HEK293 (cell line): ENCODE results near the gene WNT8B.
A peak's percentile ranks its signal among the peaks of the same experiment; 100 is the strongest.

Experiments used
- CTCF ChIA-PET: fragments of 350-600 bp; formaldehyde crosslinking; extraction: SDS; loops from one replicate; lab custom pipeline; 2021; ENCODE audit warnings: antibody characterized with exemption; lab: Yijun Ruan, JAX
- POLR2A ChIA-PET: fragments of 300-600 bp; formaldehyde crosslinking; extraction: SDS; loops from one replicate; lab custom pipeline; 2020; ENCODE audit warnings: antibody characterized with exemption, inconsistent platforms; lab: Yijun Ruan, JAX
- H3K27ac ChIP-seq: fragments of 200-500 bp; sonication (Bioruptor generic); 2 replicates; pipeline ENCODE4 v1.5.1; 2014; ENCODE audit warnings: low read depth, low read length, control low read depth, inconsistent platforms; ENCODE audit errors: extremely low read depth
- H3K36me3 ChIP-seq, 2 experiments: fragments of 200-500 bp in 1 of 2; sonication (Bioruptor generic) in 1 of 2; 1 replicate in 1 of 2; 2 replicates in 1 of 2; pipeline ENCODE4 v1.5.1; 2014 to 2017; ENCODE audit warnings: inconsistent platforms in 2 of 2, low read length in 2 of 2; ENCODE audit not compliant: control insufficient read depth in 2 of 2, insufficient read depth in 1 of 2
- H3K4me1 ChIP-seq: fragments of 200-500 bp; sonication (Bioruptor generic); 2 replicates; pipeline ENCODE4 v1.5.1; 2014; ENCODE audit warnings: mild to moderate bottlenecking, low read length, inconsistent platforms; ENCODE audit not compliant: control insufficient read depth, insufficient read depth
- H3K4me3 ChIP-seq: 2 replicates; pipeline ENCODE4 v1.5.1; 2011; ENCODE audit warnings: low read depth, mild to moderate bottlenecking, control low read depth, low read length, moderate library complexity
- H3K9me3 ChIP-seq: fragments of 200-500 bp; sonication (Bioruptor generic); 2 replicates; pipeline ENCODE4 v1.5.1; 2014; ENCODE audit warnings: low read depth, low read length, inconsistent platforms; ENCODE audit not compliant: control insufficient read depth, insufficient read depth
- BCL11B ChIP-seq: fragments of 450-650 bp; formaldehyde crosslinking; IDR thresholded peaks from 2 replicates; pipeline ENCODE4 v1.5.1; 2016; ENCODE audit warnings: low read depth, missing biosample characterization, missing genetic modification characterization
- MEIS1 ChIP-seq: sonication (generic); formaldehyde crosslinking; IDR thresholded peaks from 2 replicates; pipeline ENCODE4 v1.8.1; 2022; ENCODE audit warnings: missing genetic modification reagents, mild to moderate bottlenecking, borderline replicate concordance
- PRDM1 ChIP-seq: fragments of 450-650 bp; formaldehyde crosslinking; IDR thresholded peaks from 2 replicates; pipeline ENCODE4; 2016; ENCODE audit warnings: missing biosample characterization, missing genetic modification characterization
- SP2 ChIP-seq: fragments of 450-650 bp; formaldehyde crosslinking; IDR thresholded peaks from 2 replicates; pipeline ENCODE4 v1.5.1; 2016; ENCODE audit warnings: missing biosample characterization, missing genetic modification characterization
- SP7 ChIP-seq: fragments of 450-650 bp; formaldehyde crosslinking; IDR thresholded peaks from 2 replicates; pipeline ENCODE4 v1.5.1; 2016; ENCODE audit warnings: missing biosample characterization, missing genetic modification characterization
- YY1 ChIP-seq: fragments of 450-650 bp; formaldehyde crosslinking; IDR thresholded peaks from 2 replicates; pipeline ENCODE4 v1.5.1; 2018; ENCODE audit warnings: missing biosample characterization, missing genetic modification characterization
- YY2 ChIP-seq: fragments of 450-650 bp; formaldehyde crosslinking; IDR thresholded peaks from 2 replicates; pipeline ENCODE4 v1.5.1; 2016; ENCODE audit warnings: missing biosample characterization, missing genetic modification characterization
- ZBTB17 ChIP-seq: fragments of 450-650 bp; formaldehyde crosslinking; IDR thresholded peaks from 2 replicates; pipeline ENCODE4 v1.5.1; 2016; ENCODE audit warnings: missing biosample characterization, missing genetic modification characterization
- ZFP37 ChIP-seq: fragments of 450-650 bp; formaldehyde crosslinking; IDR thresholded peaks from 2 replicates; pipeline ENCODE4 v1.5.1; 2016; ENCODE audit warnings: missing biosample characterization, missing genetic modification characterization
- ZNF19 ChIP-seq: fragments of 450-650 bp; formaldehyde crosslinking; IDR thresholded peaks from 2 replicates; pipeline ENCODE4; 2016; ENCODE audit warnings: missing biosample characterization, missing genetic modification characterization, low read depth
- ZNF302 ChIP-seq: fragments of 450-650 bp; formaldehyde crosslinking; IDR thresholded peaks from 2 replicates; pipeline ENCODE4 v1.5.1; 2016; ENCODE audit warnings: missing biosample characterization, missing genetic modification characterization, low read depth
- ZNF341 ChIP-seq: fragments of 450-650 bp; formaldehyde crosslinking; IDR thresholded peaks from 2 replicates; pipeline ENCODE4; 2016; ENCODE audit warnings: low read depth, missing biosample characterization, missing genetic modification characterization
- ZNF366 ChIP-seq: fragments of 450-650 bp; formaldehyde crosslinking; conservative IDR thresholded peaks from 2 replicates; pipeline ENCODE4 v1.5.1; 2016; ENCODE audit warnings: missing biosample characterization, missing genetic modification characterization
- ZNF37A ChIP-seq: fragments of 450-650 bp; IDR thresholded peaks from 2 replicates; pipeline ENCODE4 v1.5.1; 2018; ENCODE audit warnings: missing biosample characterization, missing genetic modification characterization
- ZNF530 ChIP-seq: fragments of 450-650 bp; formaldehyde crosslinking; IDR thresholded peaks from 2 replicates; pipeline ENCODE4 v1.5.1; 2016; ENCODE audit warnings: low read depth, missing biosample characterization, missing genetic modification characterization
- ZNF544 ChIP-seq: fragments of 450-650 bp; formaldehyde crosslinking; IDR thresholded peaks from 2 replicates; pipeline ENCODE4 v1.5.0; 2017; ENCODE audit warnings: missing biosample characterization, missing genetic modification characterization
- ZNF624 ChIP-seq: fragments of 450-650 bp; formaldehyde crosslinking; IDR thresholded peaks from 2 replicates; pipeline ENCODE4 v1.5.1; 2017; ENCODE audit warnings: missing biosample characterization, missing genetic modification characterization
- ZNF629 ChIP-seq: fragments of 450-650 bp; formaldehyde crosslinking; IDR thresholded peaks from 2 replicates; pipeline ENCODE4 v1.5.1; 2017; ENCODE audit warnings: missing biosample characterization, missing genetic modification characterization
- ZNF660 ChIP-seq: fragments of 450-650 bp; IDR thresholded peaks from 2 replicates; pipeline ENCODE4 v1.5.1; 2018; ENCODE audit warnings: missing biosample characterization, mild to moderate bottlenecking, missing genetic modification characterization
- ZNF677 ChIP-seq: fragments of 450-650 bp; IDR thresholded peaks from 2 replicates; pipeline ENCODE4 v1.5.0; 2018; ENCODE audit warnings: missing biosample characterization, mild to moderate bottlenecking, missing genetic modification characterization, moderate library complexity
- ZSCAN30 ChIP-seq: fragments of 450-650 bp; IDR thresholded peaks from 2 replicates; pipeline ENCODE4 v1.5.1; 2018; ENCODE audit warnings: missing biosample characterization, mild to moderate bottlenecking, missing genetic modification characterization, moderate library complexity
- TF ChIP-seq, protein P1 (sequence below): fragments of 450-650 bp; IDR thresholded peaks from 2 replicates; pipeline ENCODE4 v1.5.1; 2018; ENCODE audit warnings: missing biosample characterization, missing genetic modification characterization
- TF ChIP-seq, protein P2 (sequence below): fragments of 450-650 bp; formaldehyde crosslinking; conservative IDR thresholded peaks from 2 replicates; pipeline ENCODE4 v1.5.1; 2016; ENCODE audit warnings: low read depth, missing biosample characterization, missing genetic modification characterization
- TF ChIP-seq, protein P3 (sequence below): fragments of 450-650 bp; formaldehyde crosslinking; optimal IDR thresholded peaks from 2 replicates; pipeline ENCODE3; 2016; ENCODE audit warnings: missing biosample characterization, mild to moderate bottlenecking, missing genetic modification characterization
- TF ChIP-seq, protein P4 (sequence below): fragments of 450-650 bp; formaldehyde crosslinking; IDR thresholded peaks from 2 replicates; pipeline ENCODE4 v1.5.1; 2017; ENCODE audit warnings: missing biosample characterization, missing genetic modification characterization
- TF ChIP-seq, protein P5 (sequence below): fragments of 450-650 bp; formaldehyde crosslinking; IDR thresholded peaks from 2 replicates; pipeline ENCODE4 v1.5.1; 2016; ENCODE audit warnings: missing biosample characterization, missing genetic modification characterization

WNT8B gene

DNA sequence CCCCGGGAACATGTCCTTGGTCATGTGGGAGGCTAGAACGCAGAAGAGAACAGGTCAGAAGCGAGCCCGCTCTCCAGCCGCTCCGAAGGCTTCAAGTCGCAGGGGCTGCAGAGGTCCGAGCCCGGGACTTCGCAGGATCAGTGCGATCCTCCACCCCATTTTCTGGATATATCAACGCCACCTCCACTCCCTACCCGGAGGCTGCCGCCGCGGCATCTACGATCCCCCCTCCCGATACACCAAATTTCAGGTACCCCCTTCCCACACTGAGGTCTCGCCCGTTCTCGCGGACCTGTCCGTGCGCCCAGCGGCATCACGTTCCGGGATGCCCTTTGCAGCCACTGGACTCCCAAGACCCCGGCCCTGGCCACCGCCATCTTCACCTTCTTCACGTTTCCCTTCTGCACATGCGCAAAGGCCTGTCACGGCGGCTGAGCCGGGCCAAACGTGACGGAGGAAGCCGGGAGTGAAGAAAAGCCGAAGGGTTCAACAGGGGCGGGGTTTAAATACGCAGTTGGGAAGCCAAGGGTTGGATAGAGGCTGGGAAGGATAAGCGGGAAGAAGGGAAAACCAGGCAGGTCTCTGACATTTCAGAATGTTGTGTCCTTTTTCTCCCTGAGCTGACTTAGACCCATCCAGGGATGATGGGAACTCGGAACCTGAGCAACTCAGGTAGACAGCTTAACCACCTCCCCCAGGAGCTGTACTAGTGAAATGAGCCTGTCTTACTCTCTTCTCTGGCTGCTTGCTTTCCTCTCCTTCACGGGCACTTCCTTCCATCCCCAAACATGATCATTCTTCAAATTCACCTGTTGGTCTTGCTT is 66.9 kb downstream of the WNT8B start, which contains the start of gene NDUFB8:
Gene NDUFB8 (minus strand): TSS at position 397 of the 824 bp plus-strand sequence. CDS start 20 bp downstream, at position 377.
- H3K4me3 ChIP-seq: peak within 1 kb of the TSS; percentile 71
- CTCF ChIA-PET: interaction anchor here (1.0 to 5.4 kb wide), 3 partner anchors 11 to 48 kb away, joined by 4 to 45 read pairs (median 7); partner anchors contain the start of gene SEC31B
- peaks cover 31 to 38% of the 10 kb centered on the region in 2 experiments for H3K36me3 ChIP-seq
- H3K9me3 ChIP-seq: no peaks in the 10 kb centered on the region
- POLR2A ChIA-PET: interaction anchor here (1.1 kb wide), 1 partner anchor 47 kb away, joined by 3 read pairs; no protein-coding TSS in a partner anchor
- H3K27ac ChIP-seq: peak within 1 kb of the TSS; percentile 67; the same call in 1 of the 2 replicates
- no peaks in the 10 kb centered on the region for H3K4me1 ChIP-seq
- no peak for TF ChIP-seq ZNF624 (tag by site-specific recombination)
- TF ChIP-seq, protein P1, sequence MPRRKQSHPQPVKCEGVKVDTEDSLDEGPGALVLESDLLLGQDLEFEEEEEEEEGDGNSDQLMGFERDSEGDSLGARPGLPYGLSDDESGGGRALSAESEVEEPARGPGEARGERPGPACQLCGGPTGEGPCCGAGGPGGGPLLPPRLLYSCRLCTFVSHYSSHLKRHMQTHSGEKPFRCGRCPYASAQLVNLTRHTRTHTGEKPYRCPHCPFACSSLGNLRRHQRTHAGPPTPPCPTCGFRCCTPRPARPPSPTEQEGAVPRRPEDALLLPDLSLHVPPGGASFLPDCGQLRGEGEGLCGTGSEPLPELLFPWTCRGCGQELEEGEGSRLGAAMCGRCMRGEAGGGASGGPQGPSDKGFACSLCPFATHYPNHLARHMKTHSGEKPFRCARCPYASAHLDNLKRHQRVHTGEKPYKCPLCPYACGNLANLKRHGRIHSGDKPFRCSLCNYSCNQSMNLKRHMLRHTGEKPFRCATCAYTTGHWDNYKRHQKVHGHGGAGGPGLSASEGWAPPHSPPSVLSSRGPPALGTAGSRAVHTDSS (tag by site-specific recombination): peak; percentile 86
- TF ChIP-seq ZNF341 (tag by site-specific recombination): peak; percentile 61
- TF ChIP-seq ZNF37A: no peak
- TF ChIP-seq, protein P2, sequence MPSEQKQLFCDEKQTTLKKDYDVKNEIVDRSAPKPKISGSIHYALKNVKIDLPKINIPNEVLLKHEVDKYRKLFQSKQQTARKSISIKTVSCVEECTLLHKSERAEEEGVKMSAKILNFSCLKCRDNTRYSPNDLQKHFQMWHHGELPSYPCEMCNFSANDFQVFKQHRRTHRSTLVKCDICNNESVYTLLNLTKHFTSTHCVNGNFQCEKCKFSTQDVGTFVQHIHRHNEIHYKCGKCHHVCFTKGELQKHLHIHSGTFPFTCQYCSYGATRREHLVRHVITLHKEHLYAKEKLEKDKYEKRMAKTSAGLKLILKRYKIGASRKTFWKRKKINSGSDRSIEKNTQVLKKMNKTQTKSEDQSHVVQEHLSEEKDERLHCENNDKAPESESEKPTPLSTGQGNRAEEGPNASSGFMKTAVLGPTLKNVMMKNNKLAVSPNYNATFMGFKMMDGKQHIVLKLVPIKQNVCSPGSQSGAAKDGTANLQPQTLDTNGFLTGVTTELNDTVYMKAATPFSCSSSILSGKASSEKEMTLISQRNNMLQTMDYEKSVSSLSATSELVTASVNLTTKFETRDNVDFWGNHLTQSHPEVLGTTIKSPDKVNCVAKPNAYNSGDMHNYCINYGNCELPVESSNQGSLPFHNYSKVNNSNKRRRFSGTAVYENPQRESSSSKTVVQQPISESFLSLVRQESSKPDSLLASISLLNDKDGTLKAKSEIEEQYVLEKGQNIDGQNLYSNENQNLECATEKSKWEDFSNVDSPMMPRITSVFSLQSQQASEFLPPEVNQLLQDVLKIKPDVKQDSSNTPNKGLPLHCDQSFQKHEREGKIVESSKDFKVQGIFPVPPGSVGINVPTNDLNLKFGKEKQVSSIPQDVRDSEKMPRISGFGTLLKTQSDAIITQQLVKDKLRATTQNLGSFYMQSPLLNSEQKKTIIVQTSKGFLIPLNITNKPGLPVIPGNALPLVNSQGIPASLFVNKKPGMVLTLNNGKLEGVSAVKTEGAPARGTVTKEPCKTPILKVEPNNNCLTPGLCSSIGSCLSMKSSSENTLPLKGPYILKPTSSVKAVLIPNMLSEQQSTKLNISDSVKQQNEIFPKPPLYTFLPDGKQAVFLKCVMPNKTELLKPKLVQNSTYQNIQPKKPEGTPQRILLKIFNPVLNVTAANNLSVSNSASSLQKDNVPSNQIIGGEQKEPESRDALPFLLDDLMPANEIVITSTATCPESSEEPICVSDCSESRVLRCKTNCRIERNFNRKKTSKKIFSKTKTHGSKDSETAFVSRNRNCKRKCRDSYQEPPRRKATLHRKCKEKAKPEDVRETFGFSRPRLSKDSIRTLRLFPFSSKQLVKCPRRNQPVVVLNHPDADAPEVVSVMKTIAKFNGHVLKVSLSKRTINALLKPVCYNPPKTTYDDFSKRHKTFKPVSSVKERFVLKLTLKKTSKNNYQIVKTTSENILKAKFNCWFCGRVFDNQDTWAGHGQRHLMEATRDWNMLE: peak; percentile 41; the same call in 1 of the 2 replicates
- peak; percentile 93 for TF ChIP-seq YY2
- TF ChIP-seq SP7 (tag by site-specific recombination): peak; percentile 52
- peak; percentile 77 for TF ChIP-seq ZNF366 (tag by site-specific recombination)
- no peak for TF ChIP-seq ZNF302 (tag by site-specific recombination)
- TF ChIP-seq ZBTB17: peak; percentile 81
- TF ChIP-seq ZNF660 (tag by site-specific recombination): 0 out of 2 replicates have a peak, but pooled peaks have one; percentile 1
- TF ChIP-seq YY1: peak; percentile 85
- TF ChIP-seq ZNF629 (tag by site-specific recombination): peak; percentile 51; the same call in 1 of the 2 replicates
- no peak for TF ChIP-seq ZNF530 (tag by site-specific recombination)
- no peak for TF ChIP-seq MEIS1
- peak; percentile 77; the same call in 1 of the 2 replicates for TF ChIP-seq BCL11B (tag by site-specific recombination)
- no peak for TF ChIP-seq ZNF544 (tag by site-specific recombination)
- no peak for TF ChIP-seq ZNF677
- TF ChIP-seq, protein P3, sequence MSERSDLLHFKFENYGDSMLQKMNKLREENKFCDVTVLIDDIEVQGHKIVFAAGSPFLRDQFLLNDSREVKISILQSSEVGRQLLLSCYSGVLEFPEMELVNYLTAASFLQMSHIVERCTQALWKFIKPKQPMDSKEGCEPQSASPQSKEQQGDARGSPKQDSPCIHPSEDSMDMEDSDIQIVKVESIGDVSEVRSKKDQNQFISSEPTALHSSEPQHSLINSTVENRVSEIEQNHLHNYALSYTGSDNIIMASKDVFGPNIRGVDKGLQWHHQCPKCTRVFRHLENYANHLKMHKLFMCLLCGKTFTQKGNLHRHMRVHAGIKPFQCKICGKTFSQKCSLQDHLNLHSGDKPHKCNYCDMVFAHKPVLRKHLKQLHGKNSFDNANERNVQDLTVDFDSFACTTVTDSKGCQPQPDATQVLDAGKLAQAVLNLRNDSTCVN: peak; percentile 18
- 0 out of 2 replicates have a peak, but pooled peaks have one; percentile 37 for TF ChIP-seq SP2
- 0 out of 2 replicates have a peak, but pooled peaks have one; percentile 36 for TF ChIP-seq ZFP37 (tag by site-specific recombination)
- TF ChIP-seq PRDM1 (tag by site-specific recombination): peak; percentile 71
- peak; percentile 3; the same call in 1 of the 2 replicates for TF ChIP-seq ZSCAN30 (tag by site-specific recombination)
- TF ChIP-seq, protein P4, sequence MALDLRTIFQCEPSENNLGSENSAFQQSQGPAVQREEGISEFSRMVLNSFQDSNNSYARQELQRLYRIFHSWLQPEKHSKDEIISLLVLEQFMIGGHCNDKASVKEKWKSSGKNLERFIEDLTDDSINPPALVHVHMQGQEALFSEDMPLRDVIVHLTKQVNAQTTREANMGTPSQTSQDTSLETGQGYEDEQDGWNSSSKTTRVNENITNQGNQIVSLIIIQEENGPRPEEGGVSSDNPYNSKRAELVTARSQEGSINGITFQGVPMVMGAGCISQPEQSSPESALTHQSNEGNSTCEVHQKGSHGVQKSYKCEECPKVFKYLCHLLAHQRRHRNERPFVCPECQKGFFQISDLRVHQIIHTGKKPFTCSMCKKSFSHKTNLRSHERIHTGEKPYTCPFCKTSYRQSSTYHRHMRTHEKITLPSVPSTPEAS: no peak
- TF ChIP-seq ZNF19 (tag by site-specific recombination): no peak
- TF ChIP-seq, protein P5, sequence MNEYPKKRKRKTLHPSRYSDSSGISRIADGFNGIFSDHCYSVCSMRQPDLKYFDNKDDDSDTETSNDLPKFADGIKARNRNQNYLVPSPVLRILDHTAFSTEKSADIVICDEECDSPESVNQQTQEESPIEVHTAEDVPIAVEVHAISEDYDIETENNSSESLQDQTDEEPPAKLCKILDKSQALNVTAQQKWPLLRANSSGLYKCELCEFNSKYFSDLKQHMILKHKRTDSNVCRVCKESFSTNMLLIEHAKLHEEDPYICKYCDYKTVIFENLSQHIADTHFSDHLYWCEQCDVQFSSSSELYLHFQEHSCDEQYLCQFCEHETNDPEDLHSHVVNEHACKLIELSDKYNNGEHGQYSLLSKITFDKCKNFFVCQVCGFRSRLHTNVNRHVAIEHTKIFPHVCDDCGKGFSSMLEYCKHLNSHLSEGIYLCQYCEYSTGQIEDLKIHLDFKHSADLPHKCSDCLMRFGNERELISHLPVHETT (tag by site-specific recombination): peak; percentile 40; the same call in 1 of the 2 replicates
